Kidney epithelial cell (primary cell): Measurements from ENCODE around the gene ARHGEF11. TPM values are rescaled to one million over a fixed set of nuclear protein-coding genes. Genes with fewer than 3 reads are reported as not detected.

Source experiments
- DNase-seq: peaks from one replicate; pipeline ENCODE4 v3.0.0-alpha.2; 2010; ENCODE audit warnings: low read depth
- H3K27me3 ChIP-seq: 2 replicates; pipeline ENCODE4 v1.6.0; 2011; ENCODE audit warnings: low read length; ENCODE audit not compliant: control insufficient read depth, insufficient read depth
- H3K36me3 ChIP-seq: 2 replicates; pipeline ENCODE4 v1.5.1; 2011; ENCODE audit warnings: low read length; ENCODE audit not compliant: control insufficient read depth, insufficient read depth
- H3K4me3 ChIP-seq: 2 replicates; pipeline ENCODE4 v1.5.1; 2011; ENCODE audit warnings: low read depth, mild to moderate bottlenecking, control low read depth, low read length
- CTCF ChIP-seq: IDR thresholded peaks from 2 replicates; pipeline ENCODE4 v1.5.1; 2011; ENCODE audit warnings: mild to moderate bottlenecking, moderate library complexity, low read length, control low read depth, inconsistent platforms; ENCODE audit not compliant: insufficient read depth, poor library complexity, severe bottlenecking
- total RNA-seq: library from RNA; depleted of rRNA; stranded (reverse); fragments of >200 nt; gene quantifications from 2 replicates; pipeline ENCODE4 v1.2.3, GENCODE V29; 2015

Gene ARHGEF11
- total RNA-seq, 1 donor from 2014 or later, result 29.2 TPM

GRCh38 chr1:156969496-156969895, 76.0 kb downstream of the ARHGEF11 start:
- Histone ChIP-seq H3K36me3 (peaks cover 2% of the 10 kb centered on the region), H3K4me3 (no peak overlapping the region), H3K27me3 (no peaks in the 10 kb centered on the region)
- no peak for DNase-seq
- no peak for TF ChIP-seq CTCF

DNA sequence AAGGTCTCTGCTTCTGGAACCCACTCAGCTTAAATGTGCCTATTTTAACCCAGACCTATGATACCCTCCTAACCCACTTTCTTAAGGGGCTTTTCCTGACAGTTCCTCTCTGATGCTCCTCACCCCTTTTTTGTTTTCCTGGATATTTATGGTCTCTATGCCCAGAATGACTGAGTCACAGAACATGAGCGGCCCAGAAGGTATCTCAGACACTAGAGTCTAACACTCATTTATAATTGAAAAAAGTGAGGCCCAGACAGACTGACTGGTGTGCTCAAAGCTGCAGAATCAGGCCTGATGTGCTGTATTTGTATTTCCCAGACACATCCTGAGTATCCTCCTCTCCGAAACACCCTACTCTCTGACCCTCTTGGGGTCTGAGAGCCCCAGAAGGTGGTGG, 81.1 kb downstream of the ARHGEF11 start:
- DNase-seq, result no peak
- Histone ChIP-seq H3K27me3 (no peaks in the 10 kb centered on the region), H3K4me3 (no peak overlapping the region), H3K36me3 (peaks cover 5% of the 10 kb centered on the region)
- TF ChIP-seq CTCF, result no peak

GRCh38 chr1:156963621-156964020, 81.9 kb downstream of the ARHGEF11 start:
- Histone ChIP-seq H3K27me3 (no peaks in the 10 kb centered on the region), H3K4me3 (no peak overlapping the region), H3K36me3 (peaks cover 5% of the 10 kb centered on the region)
- TF ChIP-seq CTCF, result no peak
- no peak for DNase-seq

GRCh38 chr1:156961709-156962108, 83.8 kb downstream of the ARHGEF11 start:
- H3K36me3 ChIP-seq, result peaks cover 3% of the 10 kb centered on the region
- H3K4me3 ChIP-seq, result no peak overlapping the region
- H3K27me3 ChIP-seq, result no peaks in the 10 kb centered on the region
- TF ChIP-seq CTCF, result peak; percentile 13
- DNase-seq, result no peak

DNA sequence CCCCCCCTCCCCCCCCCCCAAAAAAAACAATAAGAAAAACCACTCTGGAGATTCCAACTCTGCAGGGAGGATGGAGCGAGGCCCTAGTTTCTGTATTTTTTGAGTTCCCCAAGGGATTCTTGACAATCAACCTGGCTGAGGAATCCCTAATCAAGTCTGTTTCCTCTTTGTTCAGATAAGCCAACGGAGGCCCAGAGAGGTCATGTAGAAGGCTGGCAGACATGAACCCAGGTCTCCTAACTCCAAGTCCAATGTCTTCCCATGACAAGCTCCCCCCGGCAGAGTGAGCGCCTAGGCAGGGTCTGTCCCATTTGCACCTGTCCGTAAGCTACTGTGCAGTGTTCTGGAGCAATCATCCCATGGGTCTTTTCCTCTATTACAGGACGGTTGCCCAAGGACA, 85.6 kb downstream of the ARHGEF11 start:
- no peak for TF ChIP-seq CTCF
- Histone ChIP-seq H3K36me3 (peaks cover 3% of the 10 kb centered on the region), H3K4me3 (no peak overlapping the region), H3K27me3 (no peaks in the 10 kb centered on the region)
- no peak for DNase-seq

DNA sequence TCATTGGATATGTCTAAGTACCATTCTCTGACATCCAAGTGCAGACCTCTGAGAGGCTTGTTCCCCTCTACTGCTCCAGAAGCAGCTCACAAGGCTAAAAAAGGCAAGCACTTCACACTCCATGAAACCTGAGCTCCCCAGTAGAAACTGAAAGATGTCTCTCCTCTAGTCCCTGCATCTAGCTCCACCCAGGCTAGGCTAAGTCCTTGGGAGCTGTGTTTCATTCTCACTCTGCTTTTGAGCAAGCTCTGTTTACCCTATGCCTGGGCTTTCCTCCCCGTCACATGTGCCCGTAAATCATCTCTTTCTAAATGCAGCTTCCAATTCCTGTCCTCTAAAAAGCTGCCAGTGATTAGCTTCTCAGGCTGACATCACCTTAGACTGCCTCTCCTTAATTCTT, 86.1 kb downstream of the ARHGEF11 start:
- no peak for DNase-seq
- Histone ChIP-seq H3K27me3 (no peaks in the 10 kb centered on the region), H3K4me3 (no peak overlapping the region), H3K36me3 (peaks cover 3% of the 10 kb centered on the region)
- no peak for TF ChIP-seq CTCF
